Measurements from ENCODE around the gene RABAC1. TPM values are rescaled to one million over a fixed set of nuclear protein-coding genes. Genes with fewer than 3 reads are reported as not detected.
"Not testable (repeated sequence)": the region's sequence is repeated elsewhere in the genome, so short reads cannot be mapped to it uniquely, and the experiment has no call there.

Gene RABAC1
- total and polyA plus RNA-seq, 2 experiments from 2014 or later = 405 to 470 TPM

DNA sequence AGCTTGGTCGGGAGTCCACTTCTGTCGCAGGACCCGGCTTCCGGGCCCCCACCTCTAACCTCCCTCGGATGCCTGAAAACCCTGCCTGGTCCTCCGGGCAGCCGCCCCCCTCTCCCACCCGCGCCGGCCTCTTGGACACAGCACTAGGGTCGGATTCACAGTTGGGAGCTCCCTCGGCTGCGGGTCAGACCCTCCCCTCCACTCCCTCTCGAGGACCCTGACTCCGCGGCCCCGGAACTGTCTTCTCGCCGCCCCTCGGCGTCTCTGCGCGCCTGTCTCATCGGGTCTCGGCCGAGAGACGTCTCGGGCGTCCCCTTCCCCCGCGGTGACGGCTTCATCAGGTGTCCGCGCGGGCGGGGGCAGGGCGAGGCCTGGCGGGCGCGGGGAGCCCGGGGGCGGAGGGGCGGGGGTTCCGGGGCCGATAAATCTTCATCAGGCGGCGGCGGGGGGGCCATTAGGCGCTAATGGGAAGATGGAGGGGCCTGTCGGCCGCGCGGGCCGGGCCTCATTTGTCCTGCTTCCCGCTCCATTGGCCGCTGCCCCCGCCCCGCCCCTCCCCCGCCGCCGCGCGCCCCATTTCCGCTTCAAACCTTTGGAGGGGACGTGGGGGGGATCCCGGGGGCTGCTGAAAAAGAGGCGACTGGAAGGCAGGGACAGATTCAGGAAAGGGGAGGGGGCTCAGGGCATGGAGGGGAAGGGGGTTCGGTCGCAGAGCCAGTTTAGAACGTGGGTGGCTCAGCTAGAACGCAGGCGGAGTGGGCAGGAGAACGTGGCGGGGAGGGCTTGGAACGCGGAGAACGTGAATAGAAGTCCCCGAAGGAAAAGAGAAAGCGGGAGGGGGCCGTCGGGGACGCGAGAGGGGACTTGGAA, 19.0 kb downstream of the RABAC1 start:
- WGBS, 2 experiments (ENCODE audit: low coverage in 1 of 2, low lambda C conversion rate in 2 of 2, missing lambda C conversion rate in 2 of 2) = 5 to 12% methylated on average over 38 to 80 of the region's 83 CpGs
- no peaks in the 10 kb centered on the region for H3K79me2 ChIP-seq (ENCODE audit: insufficient read depth)
- H3K9me2 ChIP-seq (ENCODE audit: insufficient read depth) = no peaks in the 10 kb centered on the region
- in situ Hi-C loops (cut with MboI) = no loop called here
- DNase-seq = peak; percentile 52
- peak overlapping the region; percentile 72 for H3K4me2 ChIP-seq (ENCODE audit: unreplicated experiment)
- no peaks in the 10 kb centered on the region for H3K27me3 ChIP-seq (replicated peaks; ENCODE audit: insufficient read depth)
- H3F3A ChIP-seq (ENCODE audit: insufficient read depth) = no peaks in the 10 kb centered on the region
- peaks cover 7% of the 10 kb centered on the region for H3K4me1 ChIP-seq (ENCODE audit: insufficient read depth)
- H3K36me3 ChIP-seq (ENCODE audit: low read depth) = no peaks in the 10 kb centered on the region
- peak overlapping the region; percentile 72 for H3K9ac ChIP-seq
- peak overlapping the region; percentile 69 for H3K4me3 ChIP-seq
- TF ChIP-seq EZH2phosphoT487 (IDR thresholded peaks at IDR 0.05; ENCODE audit: insufficient read depth, low read depth) (no peak), EZH2 (IDR thresholded peaks at IDR 0.05; ENCODE audit: insufficient read depth, poor library complexity, severe bottlenecking) (no peak)
- H4K20me1 ChIP-seq (ENCODE audit: insufficient read depth) = no peaks in the 10 kb centered on the region
- no peaks in the 10 kb centered on the region for H3K9me3 ChIP-seq (ENCODE audit: low read depth)
- H3K27ac ChIP-seq = no peak overlapping the region
- H2AFZ ChIP-seq = peak overlapping the region; percentile 86

DNA sequence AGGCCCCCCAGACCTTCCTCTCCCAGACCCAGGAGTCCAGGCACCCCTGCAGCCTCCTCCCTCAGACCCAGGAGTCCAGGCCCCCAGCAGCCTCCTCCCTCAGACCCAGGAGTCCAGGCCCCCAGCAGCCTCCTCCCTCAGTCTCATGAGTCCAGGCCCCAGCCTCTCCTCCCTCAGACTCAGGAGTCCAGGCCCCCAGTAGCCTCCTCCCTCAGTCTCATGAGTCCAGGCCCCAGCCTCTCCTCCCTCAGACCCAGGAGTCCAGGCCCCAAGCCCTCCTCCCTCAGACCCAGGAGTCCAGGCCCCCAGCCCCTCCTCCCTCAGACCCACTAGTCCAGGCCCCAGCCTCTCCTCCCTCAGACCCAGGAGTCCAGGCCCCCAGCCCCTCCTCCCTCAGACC, 19.9 kb downstream of the RABAC1 start:
- H3K9me2 ChIP-seq (ENCODE audit: insufficient read depth); H3K4me3 ChIP-seq; H3K4me2 ChIP-seq (ENCODE audit: unreplicated experiment); H4K20me1 ChIP-seq (ENCODE audit: insufficient read depth); H3K9me3 ChIP-seq (ENCODE audit: low read depth); H2AFZ ChIP-seq; H3K79me2 ChIP-seq (ENCODE audit: insufficient read depth); H3F3A ChIP-seq (ENCODE audit: insufficient read depth); H3K27ac ChIP-seq; DNase-seq; H3K27me3 ChIP-seq (replicated peaks; ENCODE audit: insufficient read depth); H3K9ac ChIP-seq; H3K36me3 ChIP-seq (ENCODE audit: low read depth); in situ Hi-C loops (cut with MboI); H3K4me1 ChIP-seq (ENCODE audit: insufficient read depth): not testable (repeated sequence)

DNA sequence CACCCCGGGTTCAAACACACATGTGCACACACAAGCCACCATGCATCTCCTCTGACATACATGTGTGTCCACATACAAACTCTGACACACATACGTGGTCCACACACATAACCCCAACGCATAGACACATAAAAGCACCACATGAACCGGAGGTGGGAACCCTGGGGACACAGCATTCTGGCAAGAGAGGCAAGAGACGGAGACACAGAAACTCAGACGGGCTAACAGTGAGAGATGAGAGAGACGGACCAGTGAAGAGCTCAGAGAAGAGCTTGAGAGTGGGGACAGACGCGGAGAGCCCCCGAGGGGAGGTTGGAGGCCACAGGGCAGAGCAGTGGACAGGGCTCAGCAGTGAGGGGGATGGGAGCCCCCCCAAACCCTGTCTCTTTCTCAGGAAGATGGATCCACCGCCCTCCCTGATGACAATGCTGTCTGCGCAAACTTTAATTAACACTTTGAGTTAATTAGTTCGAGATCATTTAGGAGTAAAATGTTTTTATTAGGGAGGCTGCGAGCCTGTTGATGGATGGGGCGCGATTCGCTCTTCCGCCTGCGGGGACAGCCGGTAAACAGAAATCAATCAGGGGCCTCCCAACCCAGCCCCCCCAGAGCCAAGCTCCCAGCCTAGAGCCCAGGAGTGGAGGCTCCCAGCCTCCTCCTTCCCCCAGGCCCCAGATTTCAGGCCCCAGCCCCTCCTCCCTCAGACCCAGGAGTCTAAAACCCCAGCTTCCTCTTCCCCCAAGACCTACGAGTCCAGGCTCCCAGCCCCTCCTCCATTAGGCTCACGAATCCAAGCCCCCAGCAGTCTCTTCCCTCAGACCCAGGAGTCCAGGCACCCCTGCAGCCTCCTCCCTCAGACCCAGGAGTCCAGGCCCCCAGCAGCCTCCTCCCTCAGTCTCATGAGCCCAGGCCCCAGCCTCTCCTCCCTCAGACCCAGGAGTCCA, 21.3 kb downstream of the RABAC1 start:
- H3K4me1 ChIP-seq (ENCODE audit: insufficient read depth) = peaks cover 7% of the 10 kb centered on the region
- 82 to 83% methylated on average over 22 of the region's 22 CpGs for WGBS, 2 experiments (ENCODE audit: low coverage in 1 of 2, low lambda C conversion rate in 2 of 2, missing lambda C conversion rate in 2 of 2)
- no peak for TF ChIP-seq EZH2phosphoT487 (IDR thresholded peaks at IDR 0.05; ENCODE audit: insufficient read depth, low read depth)
- TF ChIP-seq EZH2 (IDR thresholded peaks at IDR 0.05; ENCODE audit: insufficient read depth, poor library complexity, severe bottlenecking) = no peak
- no peaks in the 10 kb centered on the region for H3K36me3 ChIP-seq (ENCODE audit: low read depth)
- 0 out of 2 replicates have a peak, but pooled peaks cover 11% of the 10 kb centered on the region for H3K27me3 ChIP-seq (replicated peaks; ENCODE audit: insufficient read depth)
- H3K9me2 ChIP-seq (ENCODE audit: insufficient read depth) = no peaks in the 10 kb centered on the region
- DNase-seq = no peak
- H3K4me2 ChIP-seq (ENCODE audit: unreplicated experiment) = no peak overlapping the region
- no peaks in the 10 kb centered on the region for H3K9me3 ChIP-seq (ENCODE audit: low read depth)
- in situ Hi-C loops (cut with MboI) = no loop called here
- no peaks in the 10 kb centered on the region for H4K20me1 ChIP-seq (ENCODE audit: insufficient read depth)
- no peak overlapping the region for H3K27ac ChIP-seq
- no peak overlapping the region for H3K4me3 ChIP-seq
- no peak overlapping the region for H3K9ac ChIP-seq
- H3K79me2 ChIP-seq (ENCODE audit: insufficient read depth) = no peaks in the 10 kb centered on the region
- no peaks in the 10 kb centered on the region for H3F3A ChIP-seq (ENCODE audit: insufficient read depth)
- H2AFZ ChIP-seq = no peak overlapping the region

DNA sequence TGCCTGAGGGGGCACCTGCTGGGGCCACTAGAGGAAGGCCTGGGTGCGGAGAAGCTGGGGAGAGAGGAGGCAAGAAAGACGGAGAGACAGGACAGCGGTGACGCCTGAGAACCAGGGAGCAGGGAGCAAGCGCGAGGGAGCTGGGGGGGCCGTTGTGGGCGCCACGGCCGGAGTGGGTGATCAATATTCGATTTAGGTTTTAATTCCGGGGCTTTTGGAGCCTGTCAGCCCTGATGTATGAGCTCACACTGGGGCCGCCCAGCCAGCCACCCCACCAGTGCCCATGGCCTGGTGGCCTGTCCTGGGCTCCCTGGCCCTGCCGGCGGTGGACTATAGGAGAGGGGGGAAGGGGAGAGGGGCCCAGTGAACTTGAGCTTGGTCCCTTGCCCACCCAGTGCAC, 22.2 kb downstream of the RABAC1 start:
- no peak overlapping the region for H3K4me2 ChIP-seq (ENCODE audit: unreplicated experiment)
- H3K4me3 ChIP-seq = no peak overlapping the region
- in situ Hi-C loops (cut with MboI) = no loop called here
- no peaks in the 10 kb centered on the region for H3F3A ChIP-seq (ENCODE audit: insufficient read depth)
- 0 out of 2 replicates have a peak, but pooled peaks cover 19% of the 10 kb centered on the region for H3K27me3 ChIP-seq (replicated peaks; ENCODE audit: insufficient read depth)
- H3K9me2 ChIP-seq (ENCODE audit: insufficient read depth) = no peaks in the 10 kb centered on the region
- TF ChIP-seq EZH2phosphoT487 (IDR thresholded peaks at IDR 0.05; ENCODE audit: insufficient read depth, low read depth) (no peak), EZH2 (IDR thresholded peaks at IDR 0.05; ENCODE audit: insufficient read depth, poor library complexity, severe bottlenecking) (no peak)
- no peak overlapping the region for H3K9ac ChIP-seq
- no peaks in the 10 kb centered on the region for H3K36me3 ChIP-seq (ENCODE audit: low read depth)
- no peaks in the 10 kb centered on the region for H4K20me1 ChIP-seq (ENCODE audit: insufficient read depth)
- H3K4me1 ChIP-seq (ENCODE audit: insufficient read depth) = peaks cover 7% of the 10 kb centered on the region
- no peak for DNase-seq
- 72 to 77% methylated on average over 13 to 14 of the region's 15 CpGs for WGBS, 2 experiments (ENCODE audit: low coverage in 1 of 2, low lambda C conversion rate in 2 of 2, missing lambda C conversion rate in 2 of 2)
- no peaks in the 10 kb centered on the region for H3K9me3 ChIP-seq (ENCODE audit: low read depth)
- H3K27ac ChIP-seq = no peak overlapping the region
- no peak overlapping the region for H2AFZ ChIP-seq
- H3K79me2 ChIP-seq (ENCODE audit: insufficient read depth) = no peaks in the 10 kb centered on the region

Measured in GM23248 (cell line).